Small intestine (tissue), 7 donors: ENCODE results near the gene CASP8AP2. TPM values are rescaled to one million over a fixed set of nuclear protein-coding genes. Genes with fewer than 3 reads are reported as not detected.
"Not testable (repeated sequence)": the region's sequence is repeated elsewhere in the genome, so short reads cannot be mapped to it uniquely, and the experiment has no call there.

Experiments used
- DNase-seq, 2 donors: peaks; one replicate each; pipeline versions ENCODE4 v3.0.0 to v3.0.0-alpha.2; 2013
- FAIRE-seq: peaks from 2 replicates; lab custom pipeline; 2012; peaks lifted over from hg19 to GRCh38; lab: Jason Lieb, UNC
- H3K27ac ChIP-seq, 3 donors: one replicate each; pipeline ENCODE4 v1.5.1; 2013; ENCODE audit warnings: low read length in 2 of 3, mild to moderate bottlenecking in 2 of 3, control low read depth in 1 of 3, inconsistent platforms in 1 of 3, low read depth in 1 of 3, moderate library complexity in 1 of 3
- H3K27me3 ChIP-seq, 3 donors: one replicate each; pipeline ENCODE4 v1.6.1; 2013; ENCODE audit warnings: low read length in 3 of 3, inconsistent platforms in 1 of 3; ENCODE audit not compliant: control insufficient read depth in 3 of 3, insufficient read depth in 3 of 3
- H3K36me3 ChIP-seq, 3 donors: one replicate each; pipeline ENCODE4 v1.6.1; 2013; ENCODE audit warnings: low read length in 3 of 3, inconsistent platforms in 1 of 3, low read depth in 1 of 3, mild to moderate bottlenecking in 1 of 3, moderate library complexity in 1 of 3; ENCODE audit not compliant: control insufficient read depth in 3 of 3, insufficient read depth in 2 of 3
- H3K4me1 ChIP-seq, 3 donors: one replicate each; pipeline ENCODE4 v1.6.1; 2013; ENCODE audit warnings: low read length in 2 of 3, inconsistent platforms in 1 of 3, low read depth in 1 of 3, mild to moderate bottlenecking in 1 of 3, moderate library complexity in 1 of 3; ENCODE audit not compliant: control insufficient read depth in 3 of 3, insufficient read depth in 2 of 3
- H3K4me3 ChIP-seq, 3 donors: one replicate each; pipeline ENCODE4 v1.5.1; 2013; ENCODE audit warnings: low read length in 3 of 3, control low read depth in 1 of 3, inconsistent platforms in 1 of 3, low read depth in 1 of 3, mild to moderate bottlenecking in 1 of 3, moderate library complexity in 1 of 3
- H3K9me3 ChIP-seq, 2 donors: one replicate each; pipeline ENCODE4 v1.6.1; 2013; ENCODE audit warnings: low read depth in 1 of 2, low read length in 1 of 2; ENCODE audit not compliant: control insufficient read depth in 2 of 2, insufficient read depth in 1 of 2
- WGBS, 3 donors: extraction: QIAGEN DNeasy Blood & Tissue Kit; methylation state at CpG; one replicate each; pipeline ENCODE4 v1.1.7; 2013; 5-methylcytosine and 5-hydroxymethylcytosine counted together
- polyA plus RNA-seq, 4 donors: library from polyadenylated mRNA; stranded (reverse) in 3 of 4; unstranded in 1 of 4; fragments of 200-250 nt in 3 of 4; fragments of 120-200 nt in 1 of 4; gene quantifications; one replicate each; pipeline versions ENCODE4 v1.2.1 to v1.2.3, GENCODE V29; 2013
- donor health status: healthy with polysubstance abuse.
- donor health status: control.
- donor health status: control.
- donor health status: Bipolar disorder and iron deficiency.
- donor health status: healthy.

The CASP8AP2 gene
- polyA plus RNA-seq, 4 donors, result 1.4 to 13.6 (median 4.0) TPM

DNA sequence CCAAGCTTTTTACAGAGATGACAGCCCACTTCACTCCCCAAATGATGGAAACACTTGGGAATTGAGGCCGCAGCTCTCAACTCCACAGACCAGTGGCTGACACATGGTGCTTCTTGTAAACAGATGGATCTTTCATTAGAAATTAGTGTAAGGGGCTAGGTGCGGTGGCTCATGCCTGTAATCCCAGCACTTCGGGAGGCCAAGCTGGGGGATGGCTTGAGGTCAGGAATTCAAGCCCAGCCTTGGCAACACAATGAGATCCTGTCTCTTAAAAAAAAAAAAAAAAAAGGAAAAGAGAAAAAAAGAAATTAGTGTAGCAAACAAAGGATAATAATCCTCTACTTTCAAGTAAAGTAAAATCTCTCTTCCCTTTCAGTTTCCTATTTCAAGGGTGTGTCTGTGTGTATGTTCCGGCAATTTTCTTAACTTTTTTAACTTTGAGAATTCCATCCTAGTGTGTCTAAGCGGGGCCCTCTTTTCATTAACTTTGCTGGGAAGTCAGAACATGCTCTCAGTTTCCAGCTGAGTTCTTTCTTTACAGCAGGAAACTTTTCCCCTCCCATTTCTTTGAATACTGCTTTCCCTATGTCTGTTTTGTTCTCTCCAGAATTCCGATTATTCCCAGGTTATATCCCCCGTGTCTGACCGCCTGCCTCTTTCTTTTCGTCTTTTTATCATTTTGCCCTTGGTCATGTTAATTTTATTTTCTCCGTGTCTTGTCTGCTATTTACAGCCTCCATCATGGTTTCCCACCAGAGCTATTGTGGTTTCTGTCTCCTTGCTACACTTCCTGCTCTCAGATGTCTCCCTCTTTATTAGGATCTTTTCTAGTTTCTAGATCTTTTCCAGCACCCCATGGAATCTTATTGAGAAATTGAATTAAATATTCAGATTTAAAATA is 80.6 kb downstream of the CASP8AP2 start:
- not testable (repeated sequence) for H3K9me3 ChIP-seq, H3K4me1 ChIP-seq, H3K4me3 ChIP-seq, DNase-seq, H3K27ac ChIP-seq, H3K36me3 ChIP-seq, H3K27me3 ChIP-seq, FAIRE-seq
- WGBS, 3 donors, result 62 to 85% (median 73%) methylated on average over 10 of the region's 10 CpGs

DNA sequence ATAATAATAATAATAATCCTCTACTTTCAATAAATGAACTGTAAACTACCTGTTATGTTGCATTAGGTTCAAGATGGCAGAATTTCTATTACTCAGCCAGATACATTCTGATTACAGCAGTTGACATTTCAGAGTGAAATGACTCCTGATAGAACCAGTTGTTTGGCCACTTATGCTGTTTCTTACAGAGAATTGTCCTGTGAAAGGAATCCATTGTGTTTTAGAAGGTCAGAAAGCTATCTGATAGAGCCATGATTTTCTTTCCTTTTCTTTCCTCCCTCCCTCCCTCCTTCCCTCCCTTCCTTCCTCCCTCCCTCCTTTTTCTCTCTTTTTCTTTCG is 81.2 kb downstream of the CASP8AP2 start:
- no peaks in the 10 kb centered on the region for H3K27me3 ChIP-seq
- DNase-seq (no peak), FAIRE-seq (no peak)
- H3K4me1 ChIP-seq, result no peaks in the 10 kb centered on the region
- peaks cover 0 to 2% of the 10 kb centered on the region in 2 donors for H3K9me3 ChIP-seq
- no peak overlapping the region for H3K27ac ChIP-seq
- H3K36me3 ChIP-seq, result no peaks in the 10 kb centered on the region
- 39 to 73% (median 60%) methylated on average over 1 of the region's 1 CpG for WGBS, 3 donors
- no peak overlapping the region for H3K4me3 ChIP-seq

- H3K27ac ChIP-seq, result no peak overlapping the region
- FAIRE-seq (no peak), DNase-seq (no peak)
- H3K4me3 ChIP-seq, result no peak overlapping the region
- H3K36me3 ChIP-seq, result no peaks in the 10 kb centered on the region
- peaks cover 0 to 12% of the 10 kb centered on the region in 2 donors for H3K9me3 ChIP-seq
- WGBS, 3 donors, result 80 to 95% (median 91%) methylated on average over 3 of the region's 3 CpGs
- H3K4me1 ChIP-seq, result no peaks in the 10 kb centered on the region
- no peaks in the 10 kb centered on the region for H3K27me3 ChIP-seq
Observed at GRCh38 chr6:89916136-89916920, 86.6 kb downstream of the CASP8AP2 start.

- FAIRE-seq (no peak), DNase-seq (no peak)
- Histone ChIP-seq H3K27ac (no peak overlapping the region), H3K9me3 (peaks cover 0 to 12% of the 10 kb centered on the region in 2 donors), H3K4me3 (no peak overlapping the region), H3K36me3 (no peaks in the 10 kb centered on the region), H3K27me3 (no peaks in the 10 kb centered on the region), H3K4me1 (no peaks in the 10 kb centered on the region)
- 89 to 96% (median 95%) methylated on average over 4 of the region's 4 CpGs for WGBS, 3 donors
Observed at GRCh38 chr6:89917216-89917615, 87.5 kb downstream of the CASP8AP2 start.

DNA sequence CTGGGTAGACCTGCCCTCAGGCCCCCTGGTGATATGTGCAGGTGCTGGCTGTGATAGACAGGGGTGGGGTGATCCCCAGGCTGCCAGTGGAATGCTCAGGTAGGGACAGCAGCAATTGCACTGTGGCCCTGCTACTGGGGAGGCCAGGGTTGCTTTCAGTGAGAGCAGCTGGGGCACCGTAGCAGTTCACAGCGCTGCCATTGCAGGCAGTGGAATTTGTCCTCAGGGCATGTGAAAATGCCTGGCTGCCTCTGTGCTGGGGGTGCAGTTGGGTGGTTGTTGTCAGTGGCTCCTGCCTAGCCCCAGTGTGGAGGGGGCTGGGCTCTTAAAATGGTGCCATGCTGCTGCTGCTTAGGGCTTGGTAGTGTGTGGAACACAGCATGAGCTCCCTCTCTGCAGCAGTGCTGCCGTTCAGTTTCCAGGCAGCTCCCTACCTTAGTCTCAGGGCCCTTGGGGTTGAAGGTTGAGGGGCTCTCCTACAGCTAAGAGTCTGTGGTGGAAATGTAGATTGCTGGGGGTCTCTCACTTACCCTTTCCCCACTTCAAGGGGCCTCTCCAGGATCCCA is 88.2 kb downstream of the CASP8AP2 start:
- FAIRE-seq, result no peak

More for the DNA sequence above, 88.2 kb downstream of the CASP8AP2 start:
- 67 to 82% (median 69%) methylated on average over 3 of the region's 3 CpGs for WGBS, 3 donors
- no peaks in the 10 kb centered on the region for H3K27me3 ChIP-seq
- no peaks in the 10 kb centered on the region for H3K36me3 ChIP-seq
- H3K27ac ChIP-seq, result no peak overlapping the region
- no peak for DNase-seq
- H3K9me3 ChIP-seq, result peaks cover 0 to 12% of the 10 kb centered on the region in 2 donors
- no peaks in the 10 kb centered on the region for H3K4me1 ChIP-seq
- no peak overlapping the region for H3K4me3 ChIP-seq

Other genes with a start within 250 kb of the CASP8AP2 start
- gene LYRM2, start 191.1 kb upstream of the CASP8AP2 start, polyA plus RNA-seq, result 10 to 100 TPM in 3 of 4 donors, 1 to 10 TPM in 1; 8.3 to 41.8 (median 22.0) TPM
- gene MDN1, start 10.1 kb upstream of the CASP8AP2 start, polyA plus RNA-seq, result 10 to 100 TPM in 3 of 4 donors, 1 to 10 TPM in 1; 8.6 to 24.0 (median 15.3) TPM
- gene GJA10, start 64.6 kb downstream of the CASP8AP2 start, polyA plus RNA-seq, result not detected